ENCODE measurements around the gene STK32C. TPM values are rescaled to one million over a fixed set of nuclear protein-coding genes. Genes with fewer than 3 reads are reported as not detected.

STK32C gene
- total RNA-seq, 4 donors from 2014 or later = 3.7 to 13.9 (median 6.7) TPM

DNA sequence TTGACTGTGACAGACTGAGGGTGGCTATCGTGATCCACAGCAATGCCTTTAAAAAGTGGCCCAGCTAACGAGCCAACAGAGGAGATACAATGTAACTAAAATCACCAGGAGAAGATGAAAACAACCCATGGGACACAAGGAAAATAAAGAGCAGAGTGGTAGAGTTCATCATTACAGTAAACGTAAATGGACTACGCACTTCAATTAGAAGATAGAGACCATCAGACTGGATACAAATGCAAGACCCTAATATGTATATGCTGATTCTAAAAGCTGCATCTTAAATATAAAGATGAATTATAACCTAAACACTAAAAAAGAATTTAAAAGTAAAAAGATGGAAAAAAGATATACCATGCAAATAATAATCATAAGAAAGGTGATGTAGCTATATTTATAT is 6.6 kb upstream of the STK32C start:
- no peaks in the 10 kb centered on the region for H3K27me3 ChIP-seq
- H3K4me3 ChIP-seq = no peak overlapping the region
- no peaks in the 10 kb centered on the region for H3K4me1 ChIP-seq
- ATAC-seq (no peak), DNase-seq (no peak)
- intact Hi-C loops (cut with DNase I; ENCODE audit: low total_unique reads) = no loop called here
- TF ChIP-seq, protein P1, sequence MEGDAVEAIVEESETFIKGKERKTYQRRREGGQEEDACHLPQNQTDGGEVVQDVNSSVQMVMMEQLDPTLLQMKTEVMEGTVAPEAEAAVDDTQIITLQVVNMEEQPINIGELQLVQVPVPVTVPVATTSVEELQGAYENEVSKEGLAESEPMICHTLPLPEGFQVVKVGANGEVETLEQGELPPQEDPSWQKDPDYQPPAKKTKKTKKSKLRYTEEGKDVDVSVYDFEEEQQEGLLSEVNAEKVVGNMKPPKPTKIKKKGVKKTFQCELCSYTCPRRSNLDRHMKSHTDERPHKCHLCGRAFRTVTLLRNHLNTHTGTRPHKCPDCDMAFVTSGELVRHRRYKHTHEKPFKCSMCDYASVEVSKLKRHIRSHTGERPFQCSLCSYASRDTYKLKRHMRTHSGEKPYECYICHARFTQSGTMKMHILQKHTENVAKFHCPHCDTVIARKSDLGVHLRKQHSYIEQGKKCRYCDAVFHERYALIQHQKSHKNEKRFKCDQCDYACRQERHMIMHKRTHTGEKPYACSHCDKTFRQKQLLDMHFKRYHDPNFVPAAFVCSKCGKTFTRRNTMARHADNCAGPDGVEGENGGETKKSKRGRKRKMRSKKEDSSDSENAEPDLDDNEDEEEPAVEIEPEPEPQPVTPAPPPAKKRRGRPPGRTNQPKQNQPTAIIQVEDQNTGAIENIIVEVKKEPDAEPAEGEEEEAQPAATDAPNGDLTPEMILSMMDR (IDR thresholded peaks at IDR 0.05 in 4 of 5, conservative IDR thresholded peaks at IDR 0.05 in 1 of 5) = no peak
- no peak for TF ChIP-seq POLR2A (IDR thresholded peaks at IDR 0.05)
- H3K27ac ChIP-seq = no peak overlapping the region
- in situ Hi-C loops (cut with MboI; ENCODE audit: low sequenced_read_pairs in 4 of 4) = no loop called here
- no peaks in the 10 kb centered on the region for H3K36me3 ChIP-seq
- H3K9me3 ChIP-seq = no peaks in the 10 kb centered on the region

DNA sequence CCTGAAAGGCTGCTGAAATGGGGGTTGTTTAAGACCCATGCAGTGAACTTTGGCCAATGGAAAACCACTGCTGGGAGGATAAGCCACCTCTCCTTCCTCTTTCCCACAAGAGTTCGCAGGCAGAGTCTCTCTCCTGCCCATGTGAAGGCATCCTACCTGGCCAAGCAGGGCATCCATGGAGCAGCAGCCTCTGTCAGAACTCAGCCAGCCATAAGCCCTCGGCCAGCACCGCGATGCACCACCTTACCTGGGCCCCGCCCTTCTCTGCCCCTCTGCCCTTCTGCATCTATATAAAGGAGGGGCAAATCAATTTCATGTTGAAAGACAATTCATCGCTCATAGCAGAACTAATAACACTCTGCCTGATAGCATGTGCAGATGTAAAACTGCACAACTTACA is 6.1 kb upstream of the STK32C start:
- DNase-seq (no peak), ATAC-seq (no peak)
- Histone ChIP-seq H3K4me1 (peaks cover 0 to 3% of the 10 kb centered on the region in 2 donors), H3K36me3 (no peaks in the 10 kb centered on the region), H3K27ac (no peak overlapping the region), H3K4me3 (no peak overlapping the region), H3K9me3 (no peaks in the 10 kb centered on the region), H3K27me3 (no peaks in the 10 kb centered on the region)
- intact Hi-C loops (cut with DNase I; ENCODE audit: low total_unique reads) = no loop called here
- in situ Hi-C loops (cut with MboI; ENCODE audit: low sequenced_read_pairs in 4 of 4) = no loop called here
- TF ChIP-seq, protein P1 (IDR thresholded peaks at IDR 0.05 in 4 of 5, conservative IDR thresholded peaks at IDR 0.05 in 1 of 5) = no peak
- no peak for TF ChIP-seq POLR2A (IDR thresholded peaks at IDR 0.05)

DNA sequence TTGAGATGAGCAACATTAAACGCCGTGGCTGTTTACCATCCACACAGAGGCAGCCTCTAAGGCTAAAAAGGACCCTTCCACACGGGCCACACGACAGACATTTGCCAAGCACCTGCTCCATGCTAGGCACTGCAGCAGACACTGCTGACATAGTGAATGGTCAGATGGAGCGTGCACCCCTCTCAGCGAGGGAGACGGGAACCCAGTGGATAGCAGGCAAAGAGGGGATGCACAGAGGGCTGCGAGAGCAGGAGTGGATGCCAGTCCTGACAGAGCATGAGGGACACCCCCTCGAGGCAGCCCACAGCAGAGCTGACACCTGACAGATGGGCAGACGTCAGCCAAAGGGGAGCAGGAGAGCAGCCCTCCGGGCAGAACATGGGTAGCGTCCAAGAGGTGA is 5.6 kb upstream of the STK32C start:
- intact Hi-C loops (cut with DNase I; ENCODE audit: low total_unique reads) = no loop called here
- Histone ChIP-seq H3K4me1 (peaks cover 0 to 7% of the 10 kb centered on the region in 2 donors), H3K27ac (no peak overlapping the region), H3K9me3 (no peaks in the 10 kb centered on the region), H3K36me3 (no peaks in the 10 kb centered on the region), H3K27me3 (no peaks in the 10 kb centered on the region), H3K4me3 (no peak overlapping the region)
- no peak for ATAC-seq
- TF ChIP-seq POLR2A (IDR thresholded peaks at IDR 0.05) = no peak
- TF ChIP-seq, protein P1 (IDR thresholded peaks at IDR 0.05 in 4 of 5, conservative IDR thresholded peaks at IDR 0.05 in 1 of 5) = no peak
- in situ Hi-C loops (cut with MboI; ENCODE audit: low sequenced_read_pairs in 4 of 4) = no loop called here
- DNase-seq = no peak

DNA sequence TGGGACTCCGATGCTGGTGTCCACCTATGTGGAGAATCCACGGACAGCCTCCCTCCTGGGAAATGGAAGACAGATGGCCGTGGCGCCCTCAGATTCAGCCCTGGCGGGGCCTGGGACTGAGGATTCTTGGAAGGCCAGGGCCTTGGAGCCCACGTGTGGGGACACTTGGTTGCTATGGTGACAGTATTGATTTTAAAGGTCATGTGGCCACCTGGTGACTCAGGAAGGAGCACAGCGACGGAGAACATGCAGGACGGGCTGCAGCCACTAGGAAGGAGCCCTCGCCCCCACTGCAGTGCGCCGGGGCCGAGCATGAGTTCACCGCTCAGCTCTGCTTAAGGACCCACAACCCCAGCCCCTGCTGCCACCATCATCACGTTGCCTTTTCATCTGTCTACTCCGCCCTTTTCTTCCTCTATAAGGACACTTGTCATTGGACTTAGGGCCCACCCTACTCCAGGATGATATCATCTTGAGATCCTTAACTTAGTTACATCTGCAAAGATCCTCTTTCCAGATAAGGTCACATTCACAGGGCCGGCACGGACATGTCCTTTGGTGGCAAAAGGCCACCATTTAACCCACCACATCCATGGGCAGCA is 3.7 kb upstream of the STK32C start:
- H3K4me3 ChIP-seq = no peak overlapping the region
- H3K27ac ChIP-seq = no peak overlapping the region
- no peaks in the 10 kb centered on the region for H3K9me3 ChIP-seq
- DNase-seq (no peak), ATAC-seq (no peak)
- peaks cover 0 to 13% of the 10 kb centered on the region in 2 donors for H3K4me1 ChIP-seq
- H3K36me3 ChIP-seq = no peaks in the 10 kb centered on the region
- H3K27me3 ChIP-seq = peaks cover 3 to 6% (median 4%) of the 10 kb centered on the region in 3 donors
- TF ChIP-seq, protein P1 (IDR thresholded peaks at IDR 0.05 in 4 of 5, conservative IDR thresholded peaks at IDR 0.05 in 1 of 5) = no peak
- no peak for TF ChIP-seq POLR2A (IDR thresholded peaks at IDR 0.05)
- in situ Hi-C loops (cut with MboI; ENCODE audit: low sequenced_read_pairs in 4 of 4) = no loop called here
- intact Hi-C loops (cut with DNase I; ENCODE audit: low total_unique reads) = no loop called here

Data from gastrocnemius medialis (tissue), 4 donors.